ENCODE measurements around the gene CLSTN3.
"Not testable (repeated sequence)": the region's sequence is repeated elsewhere in the genome, so short reads cannot be mapped to it uniquely, and the experiment has no call there.

The CLSTN3 gene

DNA sequence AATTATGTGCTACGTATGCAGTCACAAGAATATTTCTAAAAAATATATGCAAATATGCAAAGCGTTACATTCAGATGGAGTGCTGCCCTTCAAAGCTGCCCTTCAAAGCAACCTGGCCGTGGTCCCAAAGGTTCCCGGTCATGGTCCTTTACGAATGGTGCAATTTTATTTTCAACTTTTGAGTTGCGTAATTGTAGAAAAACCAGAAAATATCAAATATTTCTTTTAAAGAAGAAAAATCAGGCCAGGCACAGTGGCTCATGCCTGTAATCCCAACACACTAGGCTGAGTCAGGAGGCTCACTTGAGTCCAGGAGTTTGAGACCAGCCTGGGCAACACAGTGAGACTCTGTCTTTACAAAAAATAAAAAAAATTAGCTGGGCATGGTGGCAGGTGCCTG lies 21.4 kb downstream of the CLSTN3 start:
- no peak for DNase-seq (ENCODE audit: low spot score)

DNA sequence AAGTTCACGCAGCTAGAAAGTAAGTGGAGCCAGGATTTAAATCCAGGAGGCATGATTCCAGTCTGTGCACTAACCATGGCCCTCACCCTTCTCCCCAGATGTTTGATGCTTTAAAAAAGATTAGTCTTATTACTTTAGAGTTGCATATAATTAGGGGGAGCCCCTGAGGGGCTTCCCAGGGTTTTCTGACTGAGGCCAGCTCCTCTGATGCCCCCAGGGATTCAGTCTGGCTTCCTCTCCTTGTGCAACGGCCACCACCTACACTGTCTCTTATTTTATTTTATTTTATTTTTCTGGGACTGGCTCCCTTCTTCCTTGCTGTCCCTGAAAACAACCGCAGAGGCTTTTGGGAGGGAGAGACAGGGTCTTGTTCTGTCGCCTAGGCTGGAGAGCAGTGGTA lies 22.6 kb downstream of the CLSTN3 start:
- DNase-seq (ENCODE audit: low spot score), result no peak

DNA sequence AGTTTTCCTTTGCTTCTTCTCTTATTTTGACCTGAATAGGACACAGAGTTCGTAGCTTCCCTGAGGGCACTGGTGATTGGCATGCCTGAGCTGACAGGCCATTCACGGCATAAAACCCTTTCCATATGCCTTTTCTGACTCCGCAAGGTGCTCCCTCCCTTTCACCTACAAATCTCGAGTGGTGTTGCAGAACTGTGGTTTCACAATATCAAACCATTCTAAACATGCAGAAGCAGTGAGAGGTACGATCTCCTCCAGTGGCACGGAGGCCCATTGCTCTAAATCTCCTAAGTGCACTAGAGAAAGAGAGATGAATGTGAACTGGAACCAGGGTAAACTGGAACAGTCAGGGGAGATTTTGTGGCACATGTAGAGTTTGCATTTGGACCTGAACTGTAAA lies 23.9 kb downstream of the CLSTN3 start:
- DNase-seq (ENCODE audit: low spot score), result no peak

DNA sequence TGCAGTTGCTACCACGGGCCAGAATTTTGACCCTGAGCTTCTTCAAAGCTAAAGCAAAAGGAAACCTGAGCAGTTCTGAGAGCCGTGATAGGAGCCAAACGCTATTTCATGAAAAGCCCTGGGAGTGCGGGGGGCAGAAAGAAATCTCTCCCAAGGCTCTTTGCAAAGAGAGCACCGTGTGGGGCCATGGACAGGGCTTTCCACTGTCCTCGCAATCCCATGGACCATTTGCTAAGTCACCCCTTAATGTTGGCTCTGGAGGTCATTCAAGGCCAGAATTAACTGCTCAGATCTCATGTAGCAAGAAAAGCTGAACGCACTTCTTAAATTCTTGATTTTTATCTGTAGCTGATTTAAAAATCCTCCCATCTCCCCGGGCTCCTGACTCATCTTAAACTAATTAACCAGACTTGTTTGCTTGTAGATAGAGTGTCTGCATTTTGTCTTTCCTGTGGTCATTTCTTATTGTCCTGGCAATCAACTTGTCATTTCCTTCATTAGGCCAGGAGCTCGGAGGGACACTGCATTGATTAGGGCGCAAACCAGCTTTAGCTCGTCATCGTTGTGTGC lies 24.8 kb downstream of the CLSTN3 start:
- DNase-seq (ENCODE audit: low spot score), result peak; percentile 8

DNA sequence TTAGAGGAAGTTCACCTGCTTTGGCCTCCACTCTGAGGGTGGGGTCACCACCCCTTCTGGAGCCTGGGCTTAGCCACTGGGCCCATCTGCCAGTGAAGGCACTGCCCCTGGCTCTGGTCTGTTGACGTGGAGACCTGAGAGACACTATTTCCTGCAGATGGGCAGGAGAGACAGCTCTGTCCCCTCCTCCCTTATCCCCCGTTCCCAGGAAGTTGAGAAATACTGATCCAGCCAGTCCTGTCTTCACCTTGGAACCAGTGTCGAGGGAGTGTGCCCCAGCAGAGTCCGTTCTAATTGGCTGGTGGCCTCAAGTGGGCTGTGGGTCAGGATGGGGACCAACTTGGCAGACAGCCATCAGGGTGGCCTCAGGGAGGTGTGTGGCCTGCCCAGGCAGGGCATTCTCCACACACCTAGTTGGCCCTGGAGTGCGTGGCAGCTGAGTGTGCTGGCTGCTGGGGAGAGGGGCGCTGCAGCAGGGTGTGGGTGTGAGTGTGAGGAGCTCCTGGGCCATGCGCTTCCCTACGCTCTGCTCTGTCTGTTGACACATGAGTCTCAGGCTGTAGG lies 25.4 kb downstream of the CLSTN3 start:
- DNase-seq (ENCODE audit: low spot score), result peak; percentile 8

DNA sequence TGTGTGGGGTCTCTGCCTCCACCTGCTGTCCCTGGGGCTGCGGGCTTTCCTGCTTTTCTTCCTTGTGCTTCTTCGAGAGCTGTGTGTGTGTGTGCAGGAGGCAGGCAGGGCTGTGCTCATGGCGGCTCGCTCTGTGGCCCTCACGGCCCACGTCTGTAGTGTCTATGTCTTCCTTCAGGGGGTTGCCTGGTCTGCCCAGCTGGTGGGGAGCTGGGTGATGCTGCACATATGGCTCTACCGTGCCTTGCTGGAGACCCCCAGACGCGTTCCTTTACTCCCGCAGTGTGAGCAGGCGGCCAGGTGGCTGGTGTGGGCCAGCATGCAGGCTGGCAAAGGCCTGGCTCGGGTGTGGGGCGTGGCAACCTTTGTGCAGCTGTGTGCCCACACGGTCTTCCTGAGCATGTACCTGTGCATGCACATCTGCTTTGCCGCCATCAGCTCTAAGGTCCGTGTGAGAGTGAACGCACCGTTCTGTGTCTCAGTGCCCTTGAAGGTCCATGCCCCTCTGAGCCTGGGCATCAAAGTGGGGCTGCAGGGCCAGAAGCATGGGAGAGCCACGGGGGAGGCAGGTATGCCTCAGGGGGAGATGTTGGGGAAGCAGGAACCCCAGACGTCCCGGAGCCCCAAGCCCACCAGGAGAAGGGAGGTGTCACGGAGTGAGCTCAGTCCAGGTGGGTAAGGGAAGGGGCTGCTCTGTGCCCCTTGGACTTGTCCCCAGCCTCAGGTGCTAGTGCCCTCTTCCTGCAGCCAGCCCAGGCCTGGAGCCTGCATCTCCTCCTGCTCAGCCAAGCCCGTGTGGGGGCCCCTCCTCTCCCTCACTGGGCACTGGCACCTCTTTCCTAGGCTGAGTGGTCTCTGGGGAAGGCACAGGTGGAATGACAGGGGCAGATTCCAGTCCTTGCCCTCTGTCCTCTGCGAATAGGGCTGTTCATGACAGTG lies 26.4 kb downstream of the CLSTN3 start:
- DNase-seq (ENCODE audit: low spot score), result peak; percentile 8

DNA sequence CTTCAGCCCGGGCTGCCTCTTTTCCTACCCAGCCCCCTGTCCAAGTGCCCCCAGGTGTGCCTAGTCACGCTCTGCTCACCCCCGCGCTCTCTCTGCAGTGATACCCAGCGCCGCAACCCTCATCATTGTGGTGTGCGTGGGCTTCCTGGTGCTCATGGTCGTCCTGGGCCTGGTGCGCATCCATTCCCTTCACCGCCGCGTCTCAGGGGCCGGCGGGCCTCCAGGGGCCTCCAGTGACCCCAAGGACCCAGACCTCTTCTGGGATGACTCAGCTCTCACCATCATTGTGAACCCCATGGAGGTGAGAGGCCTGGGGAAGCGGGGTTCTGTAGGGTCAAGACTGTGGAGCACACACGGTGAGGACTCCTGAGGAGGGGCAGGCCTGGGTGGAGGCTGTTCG lies 27.2 kb downstream of the CLSTN3 start:
- DNase-seq (ENCODE audit: low spot score), result no peak

DNA sequence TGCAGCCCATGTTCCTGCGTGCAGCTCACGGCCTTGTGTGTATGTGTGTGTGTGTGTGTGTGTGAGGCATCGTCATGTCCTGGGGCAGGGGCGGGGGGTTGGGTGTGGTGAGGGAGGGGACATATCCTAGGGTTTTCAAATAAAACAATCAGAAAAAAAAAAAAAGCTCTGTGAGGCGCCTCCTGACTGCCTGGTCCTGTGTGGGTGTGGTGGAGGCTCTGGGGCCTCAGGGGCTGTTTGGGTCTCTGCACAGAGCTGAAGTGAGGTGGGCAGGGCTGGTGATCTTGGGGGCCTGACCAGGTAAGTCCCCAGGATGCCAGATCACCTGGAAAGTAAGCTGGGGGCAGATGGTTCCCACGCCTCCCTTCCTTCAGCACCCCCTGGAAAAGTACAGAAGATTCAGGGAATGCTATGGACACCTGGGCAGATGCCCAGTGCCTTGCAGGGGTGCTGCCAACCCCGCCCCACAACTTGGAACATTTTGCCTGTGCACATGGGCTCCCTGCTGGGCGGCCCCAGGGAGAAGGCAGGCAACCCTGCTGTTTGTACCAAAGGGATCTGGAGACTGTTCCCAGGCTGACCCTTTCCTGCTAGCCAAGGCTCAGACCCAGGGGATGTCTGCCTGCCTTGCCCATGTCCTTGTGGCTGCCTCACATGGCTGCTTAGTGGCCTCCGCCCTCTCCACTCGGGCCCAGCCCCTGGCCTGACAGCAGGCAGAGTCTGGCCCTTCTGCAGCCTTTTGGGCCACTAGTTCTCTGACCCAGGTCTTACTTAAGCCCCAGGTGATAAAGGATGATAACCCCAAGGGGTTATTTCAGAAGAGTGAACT lies 28.8 kb downstream of the CLSTN3 start:
- no peak for DNase-seq (ENCODE audit: low spot score)

DNA sequence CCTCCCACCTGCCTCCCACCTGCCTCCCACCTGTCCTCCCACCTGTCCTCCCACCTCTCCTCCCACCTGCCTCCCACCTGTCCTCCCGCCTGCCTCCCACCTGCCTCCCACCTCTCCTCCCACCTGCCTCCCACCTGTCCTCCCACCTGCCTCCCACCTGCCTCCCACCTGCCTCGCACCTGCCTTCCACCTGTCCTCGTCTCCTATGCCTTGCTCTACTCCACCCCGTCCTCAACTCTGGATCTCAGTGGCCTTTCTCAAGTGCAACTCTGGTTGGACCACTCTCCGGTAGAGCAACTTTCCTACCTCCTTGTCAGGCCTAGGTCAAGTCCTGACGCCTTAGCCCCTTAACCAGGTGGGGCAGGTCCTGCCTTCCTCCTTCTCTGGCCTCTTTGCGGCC lies 30.0 kb downstream of the CLSTN3 start:
- no peak for DNase-seq (ENCODE audit: low spot score)

DNA sequence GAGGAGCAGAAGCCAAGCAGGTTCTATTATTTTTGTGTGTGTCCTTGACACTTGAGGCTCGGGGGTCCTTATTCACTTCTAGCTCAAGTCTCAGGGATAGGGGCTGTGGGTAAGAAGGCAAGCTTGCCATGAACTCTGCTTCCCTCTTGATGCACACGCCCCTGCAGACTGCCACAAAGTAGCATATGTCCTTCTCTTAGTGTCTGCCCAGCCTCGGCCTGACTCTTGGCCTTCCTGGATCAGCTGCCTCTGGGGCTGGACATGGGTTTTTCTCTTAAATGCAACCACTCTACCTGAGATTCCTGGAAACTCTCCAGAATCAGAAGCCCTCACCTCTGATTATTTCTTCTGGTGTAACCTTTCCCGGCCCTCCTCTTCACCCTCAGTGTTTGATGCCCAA lies 31.2 kb downstream of the CLSTN3 start:
- DNase-seq (ENCODE audit: low spot score), result no peak

DNA sequence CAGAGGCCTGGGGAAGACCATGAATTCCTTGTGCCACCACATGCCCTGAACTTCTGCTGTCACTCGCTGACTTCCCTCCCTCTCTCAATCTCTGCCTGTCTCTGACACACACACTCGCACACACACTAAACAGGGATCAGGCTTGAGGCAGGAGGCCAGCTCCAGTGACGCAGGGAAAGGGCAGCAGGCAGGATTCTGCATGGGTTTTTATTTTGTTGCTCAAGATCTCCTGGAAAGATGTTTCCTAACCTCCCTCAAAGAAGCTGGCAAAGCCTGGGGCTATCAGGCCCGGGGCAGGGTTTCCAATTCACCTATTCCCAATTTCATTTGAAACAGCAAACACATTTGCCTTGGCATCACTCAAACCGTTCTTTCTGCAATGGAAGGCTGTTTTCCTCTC lies 31.6 kb downstream of the CLSTN3 start:
- DNase-seq (ENCODE audit: low spot score), result peak; percentile 82

DNA sequence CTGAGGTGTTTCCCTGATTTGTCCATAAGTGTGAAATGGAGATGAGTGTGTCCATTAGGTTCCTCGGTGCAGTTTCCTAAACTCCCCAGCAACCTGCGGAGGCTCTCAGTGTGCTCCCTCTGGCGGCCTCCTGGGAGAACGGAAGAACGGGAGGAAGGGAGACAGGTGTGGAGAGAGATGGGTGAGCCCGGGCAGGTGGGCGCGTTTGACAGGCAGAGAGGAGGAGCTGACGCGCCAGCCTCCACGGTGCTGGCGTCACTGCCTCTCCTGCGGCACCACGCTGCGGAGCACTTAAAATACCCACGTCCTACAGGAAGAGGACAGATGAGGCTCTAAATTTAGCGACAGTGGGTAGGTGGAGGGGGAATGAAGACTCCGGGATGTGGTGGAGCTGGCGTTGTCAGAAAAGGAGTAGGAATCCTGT lies 32.5 kb downstream of the CLSTN3 start:
- peak; percentile 47 for DNase-seq (ENCODE audit: low spot score)

DNA sequence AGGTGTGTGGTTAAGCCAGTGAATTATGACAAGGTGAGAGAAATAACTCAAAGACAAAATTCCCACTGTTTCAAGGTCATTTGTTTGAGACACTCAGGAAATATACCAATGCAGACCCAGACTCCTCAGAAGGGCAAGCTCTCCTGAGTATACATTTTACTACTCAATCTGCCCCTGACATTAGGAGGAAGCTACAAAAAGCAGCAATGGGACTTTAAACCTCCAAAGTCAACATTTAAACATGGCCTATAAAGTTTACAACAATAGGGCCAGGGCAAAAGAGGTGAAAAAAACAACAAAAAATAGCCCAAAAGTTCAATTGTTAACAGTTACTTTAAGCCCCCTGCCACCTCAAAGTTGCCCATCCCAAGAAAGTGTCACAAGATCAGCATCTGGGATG lies 39.8 kb downstream of the CLSTN3 start:
- no peak for DNase-seq (ENCODE audit: low spot score)

DNA sequence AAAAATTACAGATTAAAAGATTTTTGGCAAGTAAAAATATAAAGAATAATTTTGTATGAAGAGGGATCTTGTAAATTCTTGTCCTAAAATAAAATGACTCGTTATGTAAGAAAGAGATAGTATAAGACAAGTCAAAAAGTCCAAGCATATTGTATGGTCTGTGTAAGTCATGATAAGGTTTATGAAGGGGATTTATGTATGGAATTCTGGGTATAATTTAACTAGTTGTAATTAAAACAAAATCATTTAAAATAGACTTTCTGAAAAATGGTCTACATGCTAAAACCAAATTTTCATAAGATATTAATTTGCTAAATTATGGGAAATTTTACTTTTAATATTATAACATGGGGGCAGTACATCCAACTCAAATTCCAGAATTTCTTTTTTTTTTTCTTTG lies 41.7 kb downstream of the CLSTN3 start:
- DNase-seq (ENCODE audit: low spot score), result no peak

DNA sequence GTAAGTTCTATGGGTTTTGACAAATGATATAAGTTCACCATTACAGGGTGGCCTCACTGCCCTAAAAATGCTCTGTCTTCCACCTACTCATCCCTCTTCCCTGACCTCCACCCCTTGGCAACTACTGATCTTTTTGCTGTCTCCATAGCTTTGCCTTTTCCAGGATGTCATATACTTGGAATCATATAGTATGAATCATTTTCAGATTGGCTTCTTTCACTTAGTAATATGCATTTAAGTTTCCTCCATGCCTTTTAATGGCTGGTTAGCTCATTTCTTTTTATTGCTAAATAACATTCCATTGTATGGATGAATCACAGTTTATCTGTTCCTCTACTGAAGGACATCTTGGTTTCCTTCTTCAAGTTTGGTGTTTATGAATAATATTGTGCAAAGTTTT lies 45.3 kb downstream of the CLSTN3 start:
- DNase-seq (ENCODE audit: low spot score), result no peak

DNA sequence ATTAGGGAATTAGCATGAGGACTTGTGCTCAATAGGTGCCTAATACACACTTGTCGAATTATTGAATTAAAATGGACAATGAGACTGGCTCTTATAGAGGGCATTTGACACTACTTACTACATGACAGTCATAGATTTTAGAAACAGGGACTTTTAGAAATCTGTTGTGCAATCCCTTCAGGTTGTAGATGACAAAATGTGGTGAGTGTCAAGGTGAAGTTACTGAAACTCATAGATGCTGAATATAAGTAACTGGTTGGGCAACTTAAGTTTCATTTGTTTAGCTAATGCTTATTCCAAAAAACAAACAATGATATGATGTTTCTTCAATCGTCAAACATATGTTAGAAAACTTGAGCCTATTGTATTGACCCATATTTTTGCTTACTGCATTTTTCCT lies 46.4 kb downstream of the CLSTN3 start:
- no peak for DNase-seq (ENCODE audit: low spot score)

DNA sequence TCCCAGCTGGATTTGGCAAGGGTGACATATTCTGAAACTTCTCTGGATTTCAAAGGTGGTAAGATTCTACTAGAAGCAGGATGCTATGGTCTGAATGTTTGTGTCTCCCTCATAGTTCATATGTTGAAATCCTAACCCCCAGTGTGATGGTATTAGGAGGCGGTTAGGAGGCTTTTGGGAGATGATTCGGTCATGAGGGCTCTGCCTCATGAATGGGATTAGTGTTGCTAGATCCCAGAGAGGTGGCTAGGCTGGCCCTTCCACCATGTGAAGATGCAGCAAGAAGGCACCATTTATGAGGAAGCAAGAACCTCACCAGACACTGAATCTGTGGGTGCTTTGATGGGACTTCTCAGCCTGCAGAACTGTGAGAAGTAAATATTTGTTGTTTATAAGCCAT lies 48.3 kb downstream of the CLSTN3 start:
- DNase-seq (ENCODE audit: low spot score), result no peak

DNA sequence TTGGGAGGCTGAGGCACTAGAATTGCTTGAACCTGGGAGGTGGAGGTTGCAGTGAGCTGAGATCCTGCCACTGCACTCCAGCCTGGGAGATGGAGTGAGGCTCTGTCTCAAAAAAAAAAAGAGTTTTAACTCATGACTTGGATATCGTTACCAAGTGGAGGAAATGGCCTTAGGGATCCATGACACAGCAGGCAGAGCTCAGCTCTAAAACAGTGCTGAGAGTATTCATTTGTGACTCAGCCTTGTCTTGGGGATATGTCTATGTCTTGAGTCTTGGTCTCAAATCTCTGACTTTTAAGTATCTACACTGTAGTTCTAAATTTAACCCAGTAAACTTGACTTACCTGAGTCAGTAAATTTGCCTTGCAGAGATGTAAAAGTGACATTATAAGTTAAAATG lies 50.5 kb downstream of the CLSTN3 start:
- DNase-seq (ENCODE audit: low spot score), result no peak

DNA sequence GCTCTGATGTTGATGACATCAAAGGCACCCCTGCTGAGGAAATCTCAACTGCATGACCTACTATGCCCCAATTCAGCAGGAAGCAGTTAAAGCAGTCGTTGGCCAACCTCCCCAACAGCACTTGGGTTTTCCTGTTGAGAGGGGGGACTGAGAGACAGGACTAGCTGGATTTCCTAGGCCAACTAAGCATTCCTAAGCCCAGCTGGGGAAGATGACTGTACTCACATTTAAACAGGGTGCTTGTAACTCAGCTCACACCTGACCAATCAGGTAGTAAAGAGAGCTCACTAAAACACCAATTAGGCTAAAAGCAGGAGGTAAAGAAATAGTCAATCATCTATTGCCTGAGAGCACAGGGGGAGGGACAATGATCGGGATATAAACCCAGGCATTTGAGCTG lies 55.9 kb downstream of the CLSTN3 start:
- not testable (repeated sequence) for DNase-seq (ENCODE audit: low spot score)

DNA sequence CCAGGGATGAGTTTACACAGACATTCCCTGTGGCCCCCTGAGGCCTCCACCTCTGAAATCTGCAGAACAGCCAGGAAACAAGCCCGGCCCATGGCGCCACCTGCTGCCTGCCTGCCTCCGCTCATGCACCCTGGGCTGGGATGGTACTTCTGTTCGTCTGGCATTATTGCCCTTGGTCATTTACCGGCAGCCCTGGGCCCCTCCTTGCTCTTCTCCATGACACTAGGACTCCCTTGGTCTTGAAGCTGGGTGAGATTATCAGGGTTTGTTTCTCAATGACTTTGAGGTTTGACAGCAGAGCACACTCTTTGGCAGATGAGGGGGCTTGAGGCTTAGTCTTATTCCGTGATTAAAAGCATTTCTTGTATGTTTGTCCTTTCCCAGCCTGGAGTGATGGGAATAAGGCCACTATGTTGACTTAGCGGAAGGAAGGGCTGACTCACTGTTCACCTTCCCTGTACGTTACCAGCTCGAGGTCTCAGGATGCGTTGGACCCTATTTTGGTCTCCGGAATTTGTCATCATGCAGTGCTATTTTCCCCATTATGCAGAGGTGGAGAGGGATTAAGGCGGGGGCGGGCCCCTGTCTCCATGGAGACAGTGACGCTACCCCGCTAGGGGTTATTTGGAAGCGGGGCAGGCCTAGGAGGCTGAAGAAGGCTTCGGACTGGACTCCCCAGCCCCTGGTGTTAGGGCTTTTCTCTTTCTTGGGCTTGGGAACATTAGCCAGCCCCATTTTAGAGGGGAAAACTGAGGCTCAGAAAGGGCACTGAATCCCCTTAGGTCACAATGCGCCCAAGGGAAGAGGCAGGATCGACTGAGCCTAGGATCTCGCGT lies 58.6 kb downstream of the CLSTN3 start:
- DNase-seq (ENCODE audit: low spot score), result peak; percentile 77
